Fibroblast of lung (primary cell): ENCODE measurements around the gene DDX31. TPM values are rescaled to one million over a fixed set of nuclear protein-coding genes. Genes with fewer than 3 reads are reported as not detected.

Experiments
- DNase-seq, 2 donors: peaks; one replicate each; pipeline versions ENCODE4 v3.0.0 to v3.0.0-alpha.2; 2010; ENCODE audit warnings: low read depth in 2 of 2
- H2AFZ ChIP-seq: 2 replicates; pipeline ENCODE4 v1.5.1; 2012; ENCODE audit warnings: low read length, control low read depth, inconsistent platforms
- H3K27ac ChIP-seq: 2 replicates; pipeline ENCODE4 v1.5.1; 2011; ENCODE audit warnings: low read length, control low read depth; ENCODE audit not compliant: insufficient read depth
- H3K27me3 ChIP-seq: 2 replicates; pipeline ENCODE4 v1.5.1; 2011; ENCODE audit warnings: mild to moderate bottlenecking, low read length; ENCODE audit not compliant: control insufficient read depth, insufficient read depth
- H3K36me3 ChIP-seq: 2 replicates; pipeline ENCODE4 v1.5.1; 2011; ENCODE audit warnings: low read length; ENCODE audit not compliant: control insufficient read depth, insufficient read depth
- H3K4me1 ChIP-seq: 2 replicates; pipeline ENCODE4 v1.5.1; 2011; ENCODE audit warnings: low read length; ENCODE audit not compliant: control insufficient read depth, insufficient read depth; ENCODE audit errors: extremely low read depth
- H3K4me2 ChIP-seq: 2 replicates; pipeline ENCODE4 v1.5.1; 2011; ENCODE audit warnings: low read length, control low read depth; ENCODE audit not compliant: insufficient read depth; ENCODE audit errors: extremely low read depth
- H3K4me3 ChIP-seq, 4 experiments: fragments of 200-600 bp in 1 of 4; sonication (generic) in 1 of 4; replicated peaks in 1 of 4; 2 replicates each; pipeline ENCODE4 v1.5.1; 2011 to 2016; ENCODE audit warnings: low read length in 4 of 4, low read depth in 3 of 4, mild to moderate bottlenecking in 3 of 4, control low read depth in 2 of 4, inconsistent platforms in 1 of 4, mixed read lengths in 1 of 4; ENCODE audit not compliant: insufficient read depth in 1 of 4; ENCODE audit errors: control extremely low read depth in 1 of 4
- H3K79me2 ChIP-seq: 2 replicates; pipeline ENCODE4 v1.5.1; 2012; ENCODE audit warnings: mild to moderate bottlenecking, low read length, inconsistent platforms; ENCODE audit not compliant: control insufficient read depth, insufficient read depth
- H3K9ac ChIP-seq: 2 replicates; pipeline ENCODE4 v1.5.1; 2011; ENCODE audit warnings: mild to moderate bottlenecking, low read length, control low read depth; ENCODE audit not compliant: insufficient read depth
- H3K9me3 ChIP-seq: 2 replicates; pipeline ENCODE4 v1.5.1; 2012; ENCODE audit warnings: low read depth, low read length; ENCODE audit not compliant: control insufficient read depth, insufficient read depth
- H4K20me1 ChIP-seq: 2 replicates; pipeline ENCODE4 v1.5.1; 2011; ENCODE audit warnings: low read length; ENCODE audit not compliant: control insufficient read depth, insufficient read depth; ENCODE audit errors: extremely low read depth
- EZH2 ChIP-seq: IDR thresholded peaks from 2 replicates; pipeline ENCODE4 v1.5.1; 2012; ENCODE audit warnings: low read length, control low read depth, mild to moderate bottlenecking; ENCODE audit errors: missing control alignments
- polyA plus RNA-seq, 2 donors: library from polyadenylated mRNA; depleted of rRNA in 1 of 2; stranded (reverse) in 1 of 2; unstranded in 1 of 2; fragments of >200 nt; gene quantifications; 2 replicates each; pipeline ENCODE4 v1.2.1, GENCODE V29; 2011 to 2012; ENCODE audit warnings: missing spikeins in 1 of 2
- total RNA-seq: library from RNA; depleted of rRNA; stranded (reverse); fragments of >200 nt; gene quantifications from 2 replicates; pipeline ENCODE4 v1.2.1, GENCODE V29; 2014
- TF ChIP-seq, protein P1 (sequence below), 2 donors: IDR thresholded peaks in 1 of 2; conservative IDR thresholded peaks in 1 of 2; 1 replicate in 1 of 2; 2 replicates in 1 of 2; pipeline ENCODE4 v1.5.1; 2011 to 2012; ENCODE audit warnings: low read length in 2 of 2, control low read depth in 1 of 2, inconsistent platforms in 1 of 2, low read depth in 1 of 2, mild to moderate bottlenecking in 1 of 2

Gene DDX31
- total and polyA plus RNA-seq, 2 donors (not counting 1 experiment from before 2014, with no cell fraction given): 10.1 to 10.8 TPM

DNA sequence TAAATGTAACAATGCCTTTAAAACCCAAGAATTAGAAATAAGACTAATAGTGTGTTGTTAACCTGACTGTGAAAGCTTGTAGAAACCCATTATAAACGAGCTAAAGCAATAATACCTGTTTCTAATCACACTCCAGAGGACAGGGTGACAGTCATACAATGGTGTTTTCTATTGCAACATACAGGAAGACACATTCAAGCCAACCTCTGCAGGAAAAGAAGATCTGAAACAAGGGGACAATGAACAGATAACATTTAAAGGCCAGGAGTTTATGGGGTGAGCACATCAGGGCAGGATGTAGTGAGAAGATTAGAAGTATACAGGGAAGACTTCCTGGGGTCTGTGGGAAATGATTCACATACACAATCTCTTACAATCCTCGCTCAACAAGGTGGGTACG is 73.6 kb downstream of the DDX31 start:
- Histone ChIP-seq H4K20me1 (no peaks in the 10 kb centered on the region), H3K4me3 (no peak overlapping the region), H3K27ac (no peak overlapping the region), H3K9me3 (no peaks in the 10 kb centered on the region), H3K27me3 (peaks cover 3% of the 10 kb centered on the region), H3K9ac (no peak overlapping the region), H3K4me2 (no peak overlapping the region), H2AFZ (no peak overlapping the region), H3K79me2 (no peaks in the 10 kb centered on the region), H3K4me1 (no peaks in the 10 kb centered on the region), H3K36me3 (peaks cover 2% of the 10 kb centered on the region)
- TF ChIP-seq, protein P1, sequence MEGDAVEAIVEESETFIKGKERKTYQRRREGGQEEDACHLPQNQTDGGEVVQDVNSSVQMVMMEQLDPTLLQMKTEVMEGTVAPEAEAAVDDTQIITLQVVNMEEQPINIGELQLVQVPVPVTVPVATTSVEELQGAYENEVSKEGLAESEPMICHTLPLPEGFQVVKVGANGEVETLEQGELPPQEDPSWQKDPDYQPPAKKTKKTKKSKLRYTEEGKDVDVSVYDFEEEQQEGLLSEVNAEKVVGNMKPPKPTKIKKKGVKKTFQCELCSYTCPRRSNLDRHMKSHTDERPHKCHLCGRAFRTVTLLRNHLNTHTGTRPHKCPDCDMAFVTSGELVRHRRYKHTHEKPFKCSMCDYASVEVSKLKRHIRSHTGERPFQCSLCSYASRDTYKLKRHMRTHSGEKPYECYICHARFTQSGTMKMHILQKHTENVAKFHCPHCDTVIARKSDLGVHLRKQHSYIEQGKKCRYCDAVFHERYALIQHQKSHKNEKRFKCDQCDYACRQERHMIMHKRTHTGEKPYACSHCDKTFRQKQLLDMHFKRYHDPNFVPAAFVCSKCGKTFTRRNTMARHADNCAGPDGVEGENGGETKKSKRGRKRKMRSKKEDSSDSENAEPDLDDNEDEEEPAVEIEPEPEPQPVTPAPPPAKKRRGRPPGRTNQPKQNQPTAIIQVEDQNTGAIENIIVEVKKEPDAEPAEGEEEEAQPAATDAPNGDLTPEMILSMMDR (conservative IDR thresholded peaks at IDR 0.05 in 1 of 2, IDR thresholded peaks at IDR 0.05 in 1 of 2; ENCODE audit: low read depth in 1 of 2, low read length in 2 of 2): no peak
- no peak for TF ChIP-seq EZH2
- DNase-seq: no peak

DNA sequence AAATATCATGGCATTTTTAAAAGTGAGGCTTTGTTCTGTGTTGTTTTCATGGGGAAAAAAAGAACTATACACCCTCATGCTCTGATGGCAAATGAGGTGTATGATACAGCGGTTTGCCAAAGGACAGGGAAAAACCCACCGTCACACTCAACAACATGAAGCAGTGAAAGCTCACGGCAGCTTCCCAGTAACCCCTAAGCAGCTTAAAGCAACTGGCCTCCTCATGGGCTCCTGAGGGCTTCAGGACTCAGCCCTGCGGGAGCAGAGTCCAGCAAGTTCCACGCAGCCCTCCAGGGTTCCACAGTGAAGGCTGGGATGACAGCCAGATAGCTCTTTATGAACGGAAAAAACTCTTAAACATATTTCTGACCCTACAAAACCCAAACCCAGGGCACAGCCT is 74.5 kb downstream of the DDX31 start:
- Histone ChIP-seq H3K36me3 (peaks cover 2% of the 10 kb centered on the region), H3K4me1 (no peaks in the 10 kb centered on the region), H3K4me2 (no peak overlapping the region), H3K27ac (no peak overlapping the region), H2AFZ (no peak overlapping the region), H3K9ac (no peak overlapping the region), H4K20me1 (no peaks in the 10 kb centered on the region), H3K27me3 (peaks cover 11% of the 10 kb centered on the region), H3K9me3 (no peaks in the 10 kb centered on the region), H3K79me2 (no peaks in the 10 kb centered on the region), H3K4me3 (no peak overlapping the region)
- no peak for DNase-seq
- TF ChIP-seq, protein P1 (conservative IDR thresholded peaks at IDR 0.05 in 1 of 2, IDR thresholded peaks at IDR 0.05 in 1 of 2; ENCODE audit: low read depth in 1 of 2, low read length in 2 of 2): no peak
- no peak for TF ChIP-seq EZH2

GRCh38 chr9:132594412-132594811 is 75.4 kb downstream of the DDX31 start:
- Histone ChIP-seq H3K79me2 (no peaks in the 10 kb centered on the region), H3K36me3 (peaks cover 2% of the 10 kb centered on the region), H3K4me1 (no peaks in the 10 kb centered on the region), H4K20me1 (no peaks in the 10 kb centered on the region), H3K4me2 (no peak overlapping the region), H3K27me3 (peaks cover 18% of the 10 kb centered on the region), H2AFZ (no peak overlapping the region), H3K4me3 (no peak overlapping the region), H3K9ac (no peak overlapping the region), H3K27ac (no peak overlapping the region), H3K9me3 (no peaks in the 10 kb centered on the region)
- no peak for DNase-seq
- TF ChIP-seq, protein P1 (conservative IDR thresholded peaks at IDR 0.05 in 1 of 2, IDR thresholded peaks at IDR 0.05 in 1 of 2; ENCODE audit: low read depth in 1 of 2, low read length in 2 of 2): no peak
- TF ChIP-seq EZH2: no peak
